GM10248 (cell line): ENCODE measurements around the gene CD300LF.

Experiments
- CTCF ChIA-PET: fragments of 300-600 bp; sonication (Branson Sonifier 250); formaldehyde crosslinking; extraction: SDS; loops from one replicate; lab custom pipeline; 2021; ENCODE audit warnings: antibody characterized with exemption; lab: Yijun Ruan, JAX
- POLR2A ChIA-PET: fragments of 350-650 bp; sonication (Branson Sonifier 250); formaldehyde crosslinking; extraction: SDS; loops from one replicate; lab custom pipeline; 2020; ENCODE audit warnings: antibody characterized with exemption; lab: Yijun Ruan, JAX
- DNase-seq: peaks from one replicate; pipeline ENCODE4 v3.0.0; 2012; ENCODE audit errors: extremely low spot score
- CTCF ChIP-seq: IDR thresholded peaks from 2 replicates; pipeline ENCODE4 v1.5.1; 2012; ENCODE audit warnings: mild to moderate bottlenecking, low read depth; ENCODE audit errors: extremely low read depth, missing control alignments, control extremely low read depth

Gene CD300LF

GRCh38 chr17:74694081-74694480 lies 18.6 kb downstream of the CD300LF start:
- DNase-seq = no peak
- ChIA-PET POLR2A (no interaction called here), CTCF (no interaction called here)
- TF ChIP-seq CTCF = no peak

GRCh38 chr17:74691151-74691550 lies 21.6 kb downstream of the CD300LF start:
- DNase-seq = no peak
- CTCF ChIA-PET = interaction anchor here (1.2 to 2.9 kb wide), 7 partner anchors 11 to 53 kb away, joined by 3 to 18 read pairs (median 4); partner anchors contain the start of gene RAB37
- POLR2A ChIA-PET = no interaction called here
- no peak for TF ChIP-seq CTCF

GRCh38 chr17:74690409-74690825 lies 22.3 kb downstream of the CD300LF start:
- ChIA-PET CTCF (interaction anchor here (1.3 to 2.9 kb wide), 5 partner anchors 8 to 46 kb away, joined by 4 to 18 read pairs (median 6); partner anchors contain the start of gene RAB37), POLR2A (no interaction called here)
- no peak for TF ChIP-seq CTCF
- DNase-seq = no peak

- ChIA-PET POLR2A (no interaction called here), CTCF (interaction anchor here (0.9 to 3.0 kb wide), 3 partner anchors 9 to 49 kb away, joined by 3 to 12 read pairs (median 5); partner anchors contain the start of gene RAB37)
- DNase-seq = no peak
- TF ChIP-seq CTCF = no peak
Observed at GRCh38 chr17:74687886-74688285, 24.8 kb downstream of the CD300LF start.

- no peak for TF ChIP-seq CTCF
- CTCF ChIA-PET = interaction anchor here (0.7 to 3.0 kb wide), 3 partner anchors 10 to 84 kb away, joined by 3 to 12 read pairs (median 5); partner anchors contain the start of gene RAB37
- POLR2A ChIA-PET = no interaction called here
Observed at GRCh38 chr17:74686761-74687160, 26.0 kb downstream of the CD300LF start.

GRCh38 chr17:74682471-74683190 lies 30.1 kb downstream of the CD300LF start:
- DNase-seq = no peak
- TF ChIP-seq CTCF = no peak
- CTCF ChIA-PET = interaction anchor here (1.3 to 3.7 kb wide), 2 partner anchors 25 to 55 kb away, joined by 3 to 18 read pairs; partner anchors contain the start of gene RAB37
- POLR2A ChIA-PET = no interaction called here

More at GRCh38 chr17:74686761-74687160, 26.0 kb downstream of the CD300LF start:
- no peak for DNase-seq
